GM12865 (cell line): ENCODE results near the gene SOCS1.
A peak's percentile ranks its signal among the peaks of the same experiment; 100 is the strongest.
"Not testable (repeated sequence)": the region's sequence is repeated elsewhere in the genome, so short reads cannot be mapped to it uniquely, and the experiment has no call there.

Source experiments
- DNase-seq: peaks from one replicate; pipeline ENCODE4 v3.0.0; 2010; ENCODE audit warnings: low read depth
- H3K4me3 ChIP-seq: 2 replicates; pipeline ENCODE4 v1.5.1; 2011; ENCODE audit warnings: mild to moderate bottlenecking, low read depth, low read length, control low read depth
- CTCF ChIP-seq: IDR thresholded peaks from 2 replicates; pipeline ENCODE4 v1.5.1; 2011; ENCODE audit warnings: low read length, control low read depth, low read depth, inconsistent platforms; ENCODE audit not compliant: insufficient read depth; ENCODE audit errors: missing control alignments

The SOCS1 gene

GRCh38 chr16:11255737-11256660 lies at the start of gene SOCS1:
SOCS1 (minus strand) TSS chr16:11256204; CDS start chr16:11255478, 726 bp downstream.
- TF ChIP-seq CTCF, result peak; percentile 82
- H3K4me3 ChIP-seq, result peak within 1 kb of the TSS; percentile 68
- peak; percentile 95 for DNase-seq

- no peak for DNase-seq
- no peak overlapping the region for H3K4me3 ChIP-seq
- TF ChIP-seq CTCF, result no peak
Measured at GRCh38 chr16:11303405-11304138, 47.6 kb upstream of the SOCS1 start.

- DNase-seq, result no peak
- no peak for TF ChIP-seq CTCF
- H3K4me3 ChIP-seq, result no peak overlapping the region
Measured at GRCh38 chr16:11302977-11303376, 47.0 kb upstream of the SOCS1 start.

GRCh38 chr16:11301645-11302501 lies 45.9 kb upstream of the SOCS1 start:
- no peak for TF ChIP-seq CTCF

GRCh38 chr16:11300560-11300892 lies 44.5 kb upstream of the SOCS1 start:
- no peak for TF ChIP-seq CTCF
- no peak for DNase-seq
- H3K4me3 ChIP-seq, result no peak overlapping the region

More at GRCh38 chr16:11301645-11302501, 45.9 kb upstream of the SOCS1 start:
- no peak for DNase-seq
- no peak overlapping the region for H3K4me3 ChIP-seq

- H3K4me3 ChIP-seq, result no peak overlapping the region
- TF ChIP-seq CTCF, result no peak
- DNase-seq, result peak; percentile 21
Measured at GRCh38 chr16:11299865-11300559, 44.0 kb upstream of the SOCS1 start.

- H3K4me3 ChIP-seq, result not testable (repeated sequence)
- DNase-seq, result peak; percentile 77
Measured at GRCh38 chr16:11298950-11299547, 43.0 kb upstream of the SOCS1 start.
